GM12891 (cell line): Measurements from ENCODE around the gene MCAM.

Experiments used
- POLR2A ChIP-seq: IDR thresholded peaks from 2 replicates; pipeline ENCODE4 v1.6.1; 2011; ENCODE audit warnings: low read depth, low read length, control low read depth
- POLR2AphosphoS5 ChIP-seq: IDR thresholded peaks from 2 replicates; pipeline ENCODE4 v1.6.1; 2011; ENCODE audit warnings: low read depth, low read length, control low read depth

DNA sequence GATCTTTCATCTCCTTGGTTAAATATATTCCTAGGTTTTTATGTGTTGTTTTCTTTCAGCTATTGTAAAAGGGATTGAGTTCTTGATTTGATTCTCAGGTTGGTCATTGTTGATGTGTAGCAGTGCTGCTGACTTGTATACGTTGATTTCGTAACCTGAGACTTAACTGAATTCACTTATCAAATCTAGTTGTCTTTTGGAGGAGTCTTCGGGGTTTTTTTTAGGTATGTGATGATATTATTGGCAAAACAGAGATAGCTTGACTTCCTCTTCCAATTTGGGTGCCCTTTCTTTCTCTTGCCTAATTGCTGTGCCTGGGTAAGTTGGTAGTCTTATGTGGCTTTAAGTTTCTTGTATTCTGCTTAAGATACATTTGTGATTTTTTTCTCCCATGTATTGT, 57.9 kb downstream of the MCAM start:
- TF ChIP-seq POLR2A (no peak), POLR2AphosphoS5 (no peak)
